CD4-positive, alpha-beta T cell (primary cell): ENCODE results near the gene OSBPL10. TPM values are rescaled to one million over a fixed set of nuclear protein-coding genes. Genes with fewer than 3 reads are reported as not detected.

Source experiments
- ATAC-seq: fragments of 200-7000 bp; cut with Tn5 transposase; one replicate; pipeline ENCODE4 v1.10.0; 2022; ENCODE audit warnings: mild to moderate bottlenecking; ENCODE audit not compliant: poor library complexity
- CTCF ChIA-PET: fragments of 350-600 bp; sonication (Branson Sonifier 250); formaldehyde crosslinking; loops from one replicate; lab custom pipeline; 2021; ENCODE audit warnings: antibody characterized with exemption, inconsistent platforms; lab: Charles Lee
- POLR2A ChIA-PET: fragments of 350-600 bp; sonication (Branson Sonifier 250); formaldehyde crosslinking; loops from one replicate; lab custom pipeline; 2021; ENCODE audit warnings: antibody characterized with exemption, inconsistent platforms; lab: Charles Lee
- DNase-seq, 14 experiments: peaks; one replicate each; pipeline ENCODE4 v3.0.0-alpha.2; 2013 to 2020; ENCODE audit warnings: mixed read lengths in 2 of 14
- H3K27ac ChIP-seq, 2 donors: one replicate each; pipeline versions ENCODE4 v1.5.1 to v1.7.0; 2013; ENCODE audit warnings: low read length in 2 of 2, low read depth in 1 of 2, mild to moderate bottlenecking in 1 of 2
- H3K27me3 ChIP-seq, 2 experiments: 1 replicate in 1 of 2; 2 replicates in 1 of 2; pipeline versions ENCODE4 v1.6.1 to v1.7.0; 2013; ENCODE audit warnings: low read length in 2 of 2, control low read depth in 1 of 2, mild to moderate bottlenecking in 1 of 2, moderate library complexity in 1 of 2; ENCODE audit not compliant: insufficient read depth in 2 of 2, control insufficient read depth in 1 of 2
- H3K36me3 ChIP-seq: one replicate; pipeline ENCODE4 v1.6.1; 2013; ENCODE audit warnings: low read length, control low read depth; ENCODE audit not compliant: insufficient read depth
- H3K4me1 ChIP-seq: one replicate; pipeline ENCODE4 v1.6.1; 2013; ENCODE audit warnings: low read length, control low read depth; ENCODE audit not compliant: insufficient read depth
- H3K4me3 ChIP-seq: one replicate; pipeline ENCODE4 v1.5.1; 2013; ENCODE audit warnings: mild to moderate bottlenecking, low read length, moderate library complexity
- H3K9me3 ChIP-seq, 2 experiments: 1 replicate in 1 of 2; 2 replicates in 1 of 2; pipeline versions ENCODE4 v1.6.1 to v1.7.0; 2013; ENCODE audit warnings: low read length in 2 of 2, mild to moderate bottlenecking in 2 of 2, control low read depth in 1 of 2, moderate library complexity in 1 of 2; ENCODE audit not compliant: control insufficient read depth in 1 of 2, insufficient read depth in 1 of 2
- H3K27ac Mint-ChIP-seq: one replicate; pipeline ENCODE4 v1.8.0; 2020; ENCODE audit warnings: mixed read lengths
- H3K27me3 Mint-ChIP-seq: one replicate; pipeline ENCODE4 v1.8.0; 2021; ENCODE audit warnings: mixed read lengths
- H3K36me3 Mint-ChIP-seq: one replicate; pipeline ENCODE4 v1.8.0; 2021; ENCODE audit warnings: low read depth, mixed read lengths
- H3K4me1 Mint-ChIP-seq: one replicate; pipeline ENCODE4 v1.8.0; 2021; ENCODE audit warnings: low read depth, mixed read lengths
- H3K4me3 Mint-ChIP-seq: one replicate; pipeline ENCODE4 v1.8.0; 2020; ENCODE audit warnings: mild to moderate bottlenecking, mixed read lengths
- H3K9me3 Mint-ChIP-seq: one replicate; pipeline ENCODE4 v1.8.0; 2020; ENCODE audit warnings: mixed read lengths
- CTCF ChIP-seq: fragments of 200-600 bp; IDR thresholded peaks from one replicate; pipeline ENCODE4 v1.8.0; 2022; ENCODE audit warnings: antibody characterized with exemption, mild to moderate bottlenecking
- intact Hi-C, 2 experiments: fragments of 100-400 bp; cut with DNase I in 1 of 2; cut with micrococcal nuclease in 1 of 2; formaldehyde crosslinking; loops; one replicate each; pipeline versions ENCODE4 v1.15.1 to v1.9.0; 2023 to 2025; cut with DNase I, micrococcal nuclease
- total RNA-seq, 174 experiments: library from RNA in 2 of 174; stranded (reverse) in 2 of 174; gene quantifications; one replicate each; pipeline ENCODE4 v1.2.3 and lab custom pipeline; 2021 to 2026

Gene OSBPL10
- total RNA-seq, 2 experiments from 2014 or later = not detected

DNA sequence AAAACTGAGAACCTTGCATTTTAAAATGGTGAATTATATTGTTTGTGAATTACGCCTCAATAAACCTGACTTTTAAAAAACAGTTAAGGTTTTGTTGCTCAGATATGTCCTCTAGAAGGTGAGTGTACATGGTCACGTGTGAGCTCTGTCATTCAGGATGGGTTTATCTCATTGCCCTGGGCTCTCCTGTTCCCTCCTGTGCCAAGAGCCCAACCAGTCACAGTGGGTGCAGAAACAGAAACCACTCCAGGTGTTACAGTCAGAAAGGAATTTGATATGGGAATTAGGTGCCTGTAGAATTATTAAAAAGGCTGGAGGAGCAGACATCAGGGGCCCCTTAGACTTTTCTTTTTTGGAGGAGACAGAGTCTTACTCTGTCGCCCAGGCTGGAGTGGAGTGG lies 252.0 kb downstream of the OSBPL10 start:
- no peak overlapping the region for H3K27ac Mint-ChIP-seq
- no peaks in the 10 kb centered on the region for H3K9me3 Mint-ChIP-seq
- TF ChIP-seq CTCF = no peak
- CTCF ChIA-PET = no interaction called here
- H3K4me3 ChIP-seq = no peak overlapping the region
- POLR2A ChIA-PET = no interaction called here
- no peaks in the 10 kb centered on the region for H3K27me3 Mint-ChIP-seq
- H3K36me3 Mint-ChIP-seq = no peaks in the 10 kb centered on the region
- no peaks in the 10 kb centered on the region for H3K36me3 ChIP-seq
- peaks cover 0 to 2% of the 10 kb centered on the region in 2 experiments for H3K27me3 ChIP-seq
- no peaks in the 10 kb centered on the region for H3K4me1 Mint-ChIP-seq
- intact Hi-C loops = loop anchor here in 1 of 2 experiments (10.0 kb wide), 1 partner anchor 416 kb away; no protein-coding TSS in a partner anchor
- no peaks in the 10 kb centered on the region for H3K9me3 ChIP-seq
- ATAC-seq (no peak), DNase-seq (no peak)
- H3K4me3 Mint-ChIP-seq = no peak overlapping the region
- no peaks in the 10 kb centered on the region for H3K4me1 ChIP-seq
- no peak overlapping the region for H3K27ac ChIP-seq

DNA sequence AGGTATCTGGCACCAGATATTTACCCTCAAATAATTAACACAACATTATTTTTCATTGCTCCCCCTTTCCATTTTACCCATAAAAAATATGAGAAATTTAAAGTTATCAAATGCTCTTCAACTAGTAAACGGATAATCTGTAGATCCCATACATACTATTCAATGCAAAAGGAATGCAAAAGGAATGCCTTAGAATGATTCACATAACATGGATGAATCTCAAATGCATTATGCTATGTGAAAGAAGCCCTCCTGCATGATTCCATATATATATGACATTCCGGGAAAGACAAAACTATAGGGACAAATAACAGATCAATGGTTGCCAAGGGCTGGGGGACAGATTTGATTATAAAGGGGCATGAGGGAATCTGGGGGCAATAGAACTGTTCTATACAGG lies 252.7 kb downstream of the OSBPL10 start:
- DNase-seq = no peak
- POLR2A ChIA-PET = no interaction called here
- Histone ChIP-seq H3K4me3 (no peak overlapping the region), H3K36me3 (no peaks in the 10 kb centered on the region), H3K9me3 (no peaks in the 10 kb centered on the region), H3K27me3 (peaks cover 0 to 2% of the 10 kb centered on the region in 2 experiments), H3K4me1 (no peaks in the 10 kb centered on the region), H3K27ac (no peak overlapping the region)
- Mint-ChIP-seq H3K4me1 (no peaks in the 10 kb centered on the region), H3K27ac (no peak overlapping the region), H3K36me3 (no peaks in the 10 kb centered on the region), H3K27me3 (no peaks in the 10 kb centered on the region), H3K9me3 (no peaks in the 10 kb centered on the region), H3K4me3 (no peak overlapping the region)
- no peak for TF ChIP-seq CTCF
- intact Hi-C loops = loop anchor here in 1 of 2 experiments (10.0 kb wide), 1 partner anchor 416 kb away; no protein-coding TSS in a partner anchor
- CTCF ChIA-PET = no interaction called here
- ATAC-seq = no peak

DNA sequence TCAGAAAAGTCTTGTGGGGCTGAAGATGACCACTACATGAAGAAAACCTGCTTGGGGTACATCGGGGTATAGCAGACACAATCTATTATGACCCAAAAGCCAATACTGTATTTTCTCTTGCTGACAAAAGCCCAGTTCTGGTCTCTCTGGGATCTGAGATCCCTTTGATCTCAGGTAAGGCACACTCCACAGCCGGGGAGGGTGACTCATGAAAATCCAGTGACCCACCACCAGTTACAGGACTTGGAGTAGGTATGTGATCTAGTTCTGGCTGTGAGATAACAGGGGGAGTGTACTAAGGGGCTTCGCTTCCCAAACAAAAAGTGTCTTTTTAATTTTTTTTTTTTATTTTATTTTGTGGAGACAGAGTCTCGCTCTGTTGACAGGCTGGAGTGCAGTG lies 255.1 kb downstream of the OSBPL10 start:
- H3K4me3 Mint-ChIP-seq = no peak overlapping the region
- H3K27me3 ChIP-seq = peaks cover 0 to 2% of the 10 kb centered on the region in 2 experiments
- intact Hi-C loops = loop anchor here in 1 of 2 experiments (10.0 kb wide), 1 partner anchor 419 kb away; no protein-coding TSS in a partner anchor
- no peak overlapping the region for H3K27ac Mint-ChIP-seq
- CTCF ChIA-PET = no interaction called here
- DNase-seq (no peak), ATAC-seq (no peak)
- H3K9me3 ChIP-seq = no peaks in the 10 kb centered on the region
- TF ChIP-seq CTCF = no peak
- no peaks in the 10 kb centered on the region for H3K4me1 Mint-ChIP-seq
- H3K9me3 Mint-ChIP-seq = no peaks in the 10 kb centered on the region
- H3K4me3 ChIP-seq = no peak overlapping the region
- H3K27ac ChIP-seq = no peak overlapping the region
- H3K36me3 ChIP-seq = no peaks in the 10 kb centered on the region
- H3K27me3 Mint-ChIP-seq = no peaks in the 10 kb centered on the region
- POLR2A ChIA-PET = no interaction called here
- no peaks in the 10 kb centered on the region for H3K36me3 Mint-ChIP-seq
- H3K4me1 ChIP-seq = no peaks in the 10 kb centered on the region
